NCI-H146 treated with DMSO at 0.1 percent for 48 hours (cell line): ENCODE measurements around the gene FBLIM1.

Experiments used
- DNase-seq: peaks from one replicate; lab custom pipeline; 2025; ENCODE audit not compliant: unreplicated experiment; lab: John Stamatoyannopoulos, UW

Gene FBLIM1

GRCh38 chr1:15758343-15758931 is at the start of gene FBLIM1:
Gene FBLIM1, plus strand, starts transcription at chr1:15758795. Its CDS starts 6,189 bp downstream, at chr1:15764984.
- DNase-seq = no peak

GRCh38 chr1:15709226-15709625 is 49.4 kb upstream of the FBLIM1 start:
- DNase-seq = no peak

GRCh38 chr1:15712168-15712567 is 46.4 kb upstream of the FBLIM1 start:
- no peak for DNase-seq

- no peak for DNase-seq
Measured at GRCh38 chr1:15714406-15715136, 44.0 kb upstream of the FBLIM1 start.

- DNase-seq = no peak
Measured at GRCh38 chr1:15717418-15718125, 41.0 kb upstream of the FBLIM1 start.

- DNase-seq = no peak
Measured at GRCh38 chr1:15718199-15718601, 40.4 kb upstream of the FBLIM1 start.

GRCh38 chr1:15719381-15720120 is 39.0 kb upstream of the FBLIM1 start:
- no peak for DNase-seq

GRCh38 chr1:15720861-15721260 is 37.7 kb upstream of the FBLIM1 start:
- no peak for DNase-seq

- DNase-seq = no peak
Measured at GRCh38 chr1:15722411-15722810, 36.2 kb upstream of the FBLIM1 start.

- no peak for DNase-seq
Measured at GRCh38 chr1:15722836-15723532, 35.6 kb upstream of the FBLIM1 start.

GRCh38 chr1:15723631-15724246 is 34.9 kb upstream of the FBLIM1 start:
- no peak for DNase-seq

- DNase-seq = no peak
Measured at GRCh38 chr1:15724949-15725880, 33.4 kb upstream of the FBLIM1 start.

- DNase-seq = no peak
Measured at GRCh38 chr1:15726508-15726907, 32.1 kb upstream of the FBLIM1 start.

- DNase-seq = no peak
Measured at GRCh38 chr1:15727021-15727420, 31.6 kb upstream of the FBLIM1 start.

- no peak for DNase-seq
Measured at GRCh38 chr1:15727424-15727823, 31.2 kb upstream of the FBLIM1 start.

GRCh38 chr1:15727866-15728534 is 30.6 kb upstream of the FBLIM1 start:
- no peak for DNase-seq

GRCh38 chr1:15728937-15729657 is 29.5 kb upstream of the FBLIM1 start:
- no peak for DNase-seq

- DNase-seq = no peak
Measured at GRCh38 chr1:15730423-15730822, 28.2 kb upstream of the FBLIM1 start.
